Fibroblast of pulmonary artery (primary cell): ENCODE data around the gene TOE1.

ENCODE experiments used
- DNase-seq: peaks from one replicate; pipeline ENCODE4 v3.0.0-alpha.2; 2010; ENCODE audit warnings: low read depth
- H3K4me3 ChIP-seq: replicated peaks from 2 replicates; pipeline ENCODE4 v1.5.1; 2011; ENCODE audit warnings: low read depth, mild to moderate bottlenecking, control low read depth, low read length, moderate library complexity
- CTCF ChIP-seq: IDR thresholded peaks from 2 replicates; pipeline ENCODE4 v1.5.1; 2011; ENCODE audit warnings: mild to moderate bottlenecking, control low read depth, low read length, inconsistent platforms; ENCODE audit errors: missing control alignments

TOE1 gene

GRCh38 chr1:45355683-45356082 lies 15.7 kb downstream of the TOE1 start:
- TF ChIP-seq CTCF, result no peak
- no peak for DNase-seq
- no peak overlapping the region for H3K4me3 ChIP-seq

- no peak overlapping the region for H3K4me3 ChIP-seq
- no peak for TF ChIP-seq CTCF
- no peak for DNase-seq
Observed at GRCh38 chr1:45356186-45356585, 16.2 kb downstream of the TOE1 start.

- DNase-seq, result peak; percentile 84
- no peak overlapping the region for H3K4me3 ChIP-seq
Observed at GRCh38 chr1:45359882-45360513, 20.0 kb downstream of the TOE1 start.

GRCh38 chr1:45360981-45361380 lies 21.0 kb downstream of the TOE1 start:
- TF ChIP-seq CTCF, result peak; percentile 13
- H3K4me3 ChIP-seq, result peak overlapping the region; percentile 28
- peak; percentile 77 for DNase-seq

More at GRCh38 chr1:45359882-45360513, 20.0 kb downstream of the TOE1 start:
- TF ChIP-seq CTCF, result peak; percentile 64

- no peak for DNase-seq
- H3K4me3 ChIP-seq, result no peak overlapping the region
- TF ChIP-seq CTCF, result no peak
Observed at GRCh38 chr1:45364294-45364693, 24.3 kb downstream of the TOE1 start.

- no peak for DNase-seq
- no peak for TF ChIP-seq CTCF
- H3K4me3 ChIP-seq, result no peak overlapping the region
Observed at GRCh38 chr1:45365051-45365450, 25.1 kb downstream of the TOE1 start.

GRCh38 chr1:45370575-45370974 lies 30.6 kb downstream of the TOE1 start:
- TF ChIP-seq CTCF, result no peak
- no peak for DNase-seq
- H3K4me3 ChIP-seq, result no peak overlapping the region
